Bronchial smooth muscle cell (primary cell): ENCODE data around the gene NR6A1. TPM values are rescaled to one million over a fixed set of nuclear protein-coding genes. Genes with fewer than 3 reads are reported as not detected.

Source experiments
- total RNA-seq: library from RNA; depleted of rRNA; stranded (reverse); fragments of >200 nt; gene quantifications from 2 replicates; pipeline ENCODE4 v1.2.1, GENCODE V29; 2014

Gene NR6A1
- total RNA-seq = 0.26 and 0.47 TPM in 2 replicates

DNA sequence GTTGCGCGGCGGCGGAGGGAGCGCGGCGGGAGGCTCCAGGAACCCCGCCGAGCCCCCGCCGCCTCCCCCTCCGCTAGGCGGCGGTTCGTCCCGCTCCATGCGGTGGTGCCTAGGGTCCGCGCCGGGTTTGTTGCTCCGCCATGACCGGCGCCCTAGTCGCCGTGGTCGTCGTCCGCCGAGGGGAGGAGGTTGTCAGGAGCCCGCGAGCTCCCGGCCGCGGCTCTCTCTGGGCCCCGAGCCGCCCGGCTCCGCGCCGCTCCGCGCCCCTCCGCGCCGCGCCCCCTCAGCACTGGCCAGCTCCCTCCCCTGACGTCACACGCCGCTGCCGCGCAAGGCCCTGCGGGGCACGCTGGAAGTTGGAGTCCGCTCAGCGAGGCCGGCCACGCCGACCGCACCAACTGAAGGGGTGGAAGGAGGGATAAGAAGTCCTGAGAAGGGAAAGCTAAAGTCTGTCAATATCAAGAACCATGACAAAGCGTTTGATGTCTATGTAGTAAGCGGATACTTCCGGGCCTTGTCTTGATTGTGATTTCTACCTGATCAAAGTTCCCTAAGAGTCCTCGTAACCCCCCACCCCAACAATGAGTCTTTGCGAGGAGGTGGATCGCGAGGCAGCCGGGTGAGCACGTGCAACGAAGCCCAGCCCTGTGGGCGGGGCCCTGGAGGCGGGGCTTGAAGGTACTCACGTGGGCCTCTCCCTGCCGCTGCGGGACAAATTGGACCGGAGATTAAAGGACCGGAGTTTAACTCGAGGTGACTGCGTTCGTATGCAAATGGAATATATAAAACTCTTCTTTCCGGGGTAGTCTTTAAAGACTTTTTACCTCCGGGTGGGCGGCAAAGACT lies at the start of gene NR6A1:
Gene NR6A1 (minus strand): TSS at position 291 of the 846 bp plus-strand sequence.

DNA sequence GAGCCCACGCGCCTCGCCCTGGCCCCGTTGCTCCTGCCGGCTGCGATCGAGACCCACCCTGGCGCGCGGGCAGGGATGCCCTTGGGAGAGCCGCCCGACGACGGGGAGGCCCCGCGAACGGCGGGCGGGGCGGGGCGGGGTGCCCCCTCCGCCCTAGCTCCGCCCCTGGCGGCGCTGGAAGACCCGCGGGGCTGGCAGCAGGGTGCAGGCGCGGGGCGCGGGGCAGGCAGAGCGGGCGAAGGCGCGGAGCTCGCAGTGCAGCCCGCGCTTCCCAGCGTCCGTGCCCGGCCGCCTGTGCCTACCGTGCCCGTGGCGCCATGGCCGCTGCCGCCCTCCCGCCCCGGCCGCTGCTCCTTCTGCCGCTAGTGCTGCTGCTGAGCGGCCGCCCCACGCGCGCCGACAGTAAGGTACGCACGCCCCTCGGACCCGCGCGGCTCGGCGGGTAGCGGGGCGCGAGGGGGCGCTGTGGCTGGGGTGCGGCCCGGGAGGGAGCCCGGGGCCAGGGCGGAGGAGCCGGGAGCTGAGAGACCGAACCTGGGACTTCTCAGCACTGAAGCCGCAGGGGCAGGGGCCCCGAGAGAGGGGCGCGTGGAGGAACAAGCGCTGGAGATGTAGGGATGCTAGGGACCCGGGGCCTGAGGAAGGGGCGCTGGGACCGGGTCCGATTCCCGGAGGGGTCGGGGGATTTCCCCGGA lies 6.0 kb upstream of the NR6A1 start, which contains the start of gene OLFML2A:
Gene OLFML2A (plus strand): TSS at position 180 of the 695 bp plus-strand sequence. CDS start 138 bp downstream, at position 318.

DNA sequence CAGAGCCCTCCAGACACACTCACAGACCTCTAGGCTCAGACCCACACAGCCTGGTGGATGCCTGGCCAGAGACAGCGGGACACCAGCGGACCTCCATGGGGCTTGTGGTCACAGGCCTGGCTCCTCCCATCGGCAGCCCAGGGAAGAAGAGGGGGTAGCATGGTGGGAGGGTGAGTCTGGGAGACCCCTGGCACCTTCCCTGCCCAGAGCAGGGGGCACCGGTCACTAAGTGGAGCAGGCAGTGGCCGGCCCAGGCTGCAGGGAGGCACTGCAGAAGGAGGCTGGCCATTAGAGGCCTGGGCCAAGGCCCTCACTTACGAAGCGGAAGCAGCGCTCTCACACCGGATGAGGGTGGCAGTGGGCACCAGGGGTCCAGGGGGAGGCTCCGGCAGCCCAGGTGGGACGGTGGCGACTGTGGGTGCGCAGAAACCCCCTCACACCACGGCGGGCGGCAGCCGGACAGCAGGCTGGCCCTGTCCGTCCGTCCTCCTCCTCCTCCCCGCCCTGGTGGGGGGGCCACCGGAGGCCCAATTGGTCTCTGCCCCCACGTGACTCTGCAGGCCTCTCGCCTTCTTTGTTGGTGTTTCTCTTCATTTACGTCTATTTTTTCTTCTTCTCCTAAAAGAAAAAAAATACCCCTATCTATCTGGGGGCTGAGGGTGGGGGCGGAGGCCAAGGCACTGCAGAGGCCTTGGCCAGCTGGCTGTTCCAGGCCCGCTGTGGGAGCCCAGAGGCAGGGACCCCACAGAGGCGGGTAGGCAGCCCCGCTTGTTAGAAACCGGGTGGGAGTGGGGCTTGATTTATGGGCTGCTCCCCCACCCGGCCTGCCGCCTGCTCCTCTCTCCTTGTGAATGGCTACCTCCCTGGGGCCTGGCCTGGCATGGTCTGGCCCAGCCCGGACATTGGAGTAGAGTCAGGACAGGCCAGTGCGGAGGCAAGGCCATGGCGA lies 263.9 kb downstream of the NR6A1 start, which contains the start of gene NR5A1:
Gene NR5A1 (minus strand): TSS at position 469 of the 949 bp plus-strand sequence. CDS start 4,004 bp downstream, outside the sequence.

Other genes starting within 250 kb of the NR6A1 start
- 5.7 and 7.4 TPM in 2 replicates for gene OLFML2A, start 5.8 kb upstream of the NR6A1 start, total RNA-seq
- gene WDR38, start 82.1 kb upstream of the NR6A1 start, total RNA-seq = not detected in 2 replicates
- 2,714 and 5,006 TPM in 2 replicates for gene RPL35, start 90.6 kb upstream of the NR6A1 start, total RNA-seq
- gene ARPC5L, start 90.8 kb upstream of the NR6A1 start, total RNA-seq = 11.0 and 11.5 TPM in 2 replicates
- 6.7 and 9.8 TPM in 2 replicates for gene GOLGA1, start 169.8 kb upstream of the NR6A1 start, total RNA-seq